Lower leg skin (tissue), 4 donors: ENCODE data around the gene MTA2. TPM values are rescaled to one million over a fixed set of nuclear protein-coding genes. Genes with fewer than 3 reads are reported as not detected.
"Not testable (repeated sequence)": the region's sequence is repeated elsewhere in the genome, so short reads cannot be mapped to it uniquely, and the experiment has no call there.

Source experiments
- DNase-seq, 2 donors: peaks; one replicate each; pipeline ENCODE4 v3.0.0-alpha.2; 2019; ENCODE audit warnings: low spot score in 2 of 2
- H3K4me3 ChIP-seq: fragments of 200-600 bp; sonication (generic); 2 replicates; pipeline ENCODE4 v1.5.1; 2017; ENCODE audit warnings: mild to moderate bottlenecking, low read depth; ENCODE audit not compliant: poor library complexity, severe bottlenecking
- POLR2A ChIP-seq, 2 donors: fragments of 450-650 bp; IDR thresholded peaks; one replicate each; pipeline ENCODE4 v1.6.1; 2016 to 2017; ENCODE audit warnings: antibody characterized with exemption in 2 of 2, mild to moderate bottlenecking in 1 of 2, moderate library complexity in 1 of 2
- WGBS, 2 donors: methylation state at CpG; one replicate each; pipeline ENCODE4 v1.1.5; 2018; 5-methylcytosine and 5-hydroxymethylcytosine counted together
- intact Hi-C: fragments of 100-400 bp; cut with DNase I; formaldehyde crosslinking; loops from one replicate; pipeline ENCODE4 v1.15.0; 2023; ENCODE audit warnings: low total_unique reads
- total RNA-seq, 4 donors: library from RNA; depleted of rRNA; stranded (reverse); fragments of >200 nt; gene quantifications; one replicate each; pipeline ENCODE4 v1.1.0, GENCODE V29; 2016
- TF ChIP-seq, protein P1 (sequence below), 3 donors: fragments of 450-650 bp; IDR thresholded peaks; one replicate each; pipeline ENCODE4 v1.5.1; 2016; ENCODE audit warnings: antibody characterized with exemption in 3 of 3, mild to moderate bottlenecking in 3 of 3, moderate library complexity in 2 of 3

Gene MTA2
- total RNA-seq, 4 donors from 2014 or later, result 91.3 to 139 (median 98.3) TPM

GRCh38 chr11:62569611-62570010 lies 32.1 kb downstream of the MTA2 start:
- 76 to 80% methylated on average over 1 of the region's 1 CpG for WGBS, 2 donors
- TF ChIP-seq, protein P1, sequence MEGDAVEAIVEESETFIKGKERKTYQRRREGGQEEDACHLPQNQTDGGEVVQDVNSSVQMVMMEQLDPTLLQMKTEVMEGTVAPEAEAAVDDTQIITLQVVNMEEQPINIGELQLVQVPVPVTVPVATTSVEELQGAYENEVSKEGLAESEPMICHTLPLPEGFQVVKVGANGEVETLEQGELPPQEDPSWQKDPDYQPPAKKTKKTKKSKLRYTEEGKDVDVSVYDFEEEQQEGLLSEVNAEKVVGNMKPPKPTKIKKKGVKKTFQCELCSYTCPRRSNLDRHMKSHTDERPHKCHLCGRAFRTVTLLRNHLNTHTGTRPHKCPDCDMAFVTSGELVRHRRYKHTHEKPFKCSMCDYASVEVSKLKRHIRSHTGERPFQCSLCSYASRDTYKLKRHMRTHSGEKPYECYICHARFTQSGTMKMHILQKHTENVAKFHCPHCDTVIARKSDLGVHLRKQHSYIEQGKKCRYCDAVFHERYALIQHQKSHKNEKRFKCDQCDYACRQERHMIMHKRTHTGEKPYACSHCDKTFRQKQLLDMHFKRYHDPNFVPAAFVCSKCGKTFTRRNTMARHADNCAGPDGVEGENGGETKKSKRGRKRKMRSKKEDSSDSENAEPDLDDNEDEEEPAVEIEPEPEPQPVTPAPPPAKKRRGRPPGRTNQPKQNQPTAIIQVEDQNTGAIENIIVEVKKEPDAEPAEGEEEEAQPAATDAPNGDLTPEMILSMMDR (IDR thresholded peaks at IDR 0.05), result no peak
- no peak for TF ChIP-seq POLR2A (IDR thresholded peaks at IDR 0.05)
- intact Hi-C loops, result no loop called here

DNA sequence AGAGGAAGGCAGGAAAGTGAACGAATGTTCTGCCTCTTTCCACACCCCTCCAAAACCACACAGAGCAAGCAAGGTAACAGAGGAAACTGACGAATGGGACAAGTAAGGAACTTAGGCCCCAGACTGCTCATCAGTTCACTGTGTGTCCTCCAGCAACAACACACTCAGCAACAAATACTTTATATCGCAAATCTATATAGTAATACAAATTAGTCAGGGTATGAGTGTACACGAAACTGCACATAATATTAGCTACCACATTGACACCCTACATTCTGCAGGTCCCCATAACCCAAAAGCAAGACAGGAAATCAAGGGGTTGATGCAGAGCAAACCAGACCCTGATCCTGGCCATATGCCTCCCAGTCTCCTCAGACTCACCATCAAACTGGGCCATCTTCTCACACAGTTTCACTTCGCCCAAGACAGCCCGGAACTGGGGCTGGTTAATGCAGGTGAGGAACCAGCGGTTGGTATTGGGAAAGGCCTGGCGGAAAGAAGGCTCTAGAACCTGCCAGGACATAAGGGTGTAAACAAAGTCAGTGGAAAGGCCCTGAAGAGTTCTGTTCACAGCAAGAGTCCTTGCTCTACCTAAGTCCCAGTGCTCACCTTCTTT lies 34.5 kb downstream of the MTA2 start:
- TF ChIP-seq, protein P1 (IDR thresholded peaks at IDR 0.05), result no peak
- no peak overlapping the region for H3K4me3 ChIP-seq
- 80 to 86% methylated on average over 8 of the region's 8 CpGs for WGBS, 2 donors
- DNase-seq, result no peak
- intact Hi-C loops, result no loop called here

More at GRCh38 chr11:62569611-62570010, 32.1 kb downstream of the MTA2 start:
- DNase-seq, result no peak
- H3K4me3 ChIP-seq, result no peak overlapping the region

GRCh38 chr11:62566247-62566646 lies 35.4 kb downstream of the MTA2 start:
- WGBS, 2 donors, result 93 to 94% methylated on average over 8 of the region's 8 CpGs

DNA sequence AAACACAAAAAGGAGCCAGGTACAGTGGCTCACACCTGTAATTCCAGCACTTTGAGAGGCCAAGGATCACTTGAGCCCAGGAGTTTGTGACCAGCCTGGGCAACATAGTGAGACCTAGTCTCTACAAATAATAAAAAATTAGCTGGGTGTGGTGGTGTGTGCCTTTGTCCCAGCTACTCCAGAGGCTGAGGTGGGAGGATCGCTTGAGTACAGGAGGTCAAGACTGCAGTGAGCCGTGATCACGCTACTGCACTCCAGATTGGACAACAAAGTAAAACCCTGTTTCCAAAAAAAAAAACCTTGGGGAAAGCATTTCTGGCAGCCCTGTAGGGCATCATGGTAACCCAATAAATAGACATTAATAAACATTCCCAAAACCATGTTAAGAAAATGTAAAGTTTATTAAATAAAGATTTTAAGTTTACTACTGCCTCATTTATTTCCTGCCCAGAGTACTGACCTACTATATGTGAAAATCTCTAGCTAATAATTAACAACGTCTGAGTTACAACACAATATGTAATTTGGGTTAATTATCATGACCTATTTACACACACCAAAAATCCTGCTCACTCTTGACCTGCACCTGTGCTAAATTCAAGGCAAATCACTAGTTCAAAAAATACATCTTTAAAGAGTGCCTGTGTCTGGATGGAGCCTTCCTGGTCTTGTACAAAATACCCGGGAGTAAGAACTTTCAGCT lies 36.4 kb downstream of the MTA2 start:
- 61 to 65% methylated on average over 5 of the region's 5 CpGs for WGBS, 2 donors
- TF ChIP-seq, protein P1 (IDR thresholded peaks at IDR 0.05), result no peak
- no peak for TF ChIP-seq POLR2A (IDR thresholded peaks at IDR 0.05)
- no peak overlapping the region for H3K4me3 ChIP-seq
- DNase-seq, result no peak
- intact Hi-C loops, result no loop called here

More at GRCh38 chr11:62566247-62566646, 35.4 kb downstream of the MTA2 start:
- no peak overlapping the region for H3K4me3 ChIP-seq
- intact Hi-C loops, result no loop called here
- no peak for DNase-seq
- TF ChIP-seq, protein P1 (IDR thresholded peaks at IDR 0.05), result no peak
- TF ChIP-seq POLR2A (IDR thresholded peaks at IDR 0.05), result no peak

- intact Hi-C loops, DNase-seq, H3K4me3 ChIP-seq: not testable (repeated sequence)
- 77 to 82% methylated on average over 3 of the region's 3 CpGs for WGBS, 2 donors
These were observed 39.9 kb downstream of the MTA2 start for GRCh38 chr11:62561677-62562230.

- 9 to 29% methylated on average over 2 of the region's 2 CpGs for WGBS, 2 donors
- H3K4me3 ChIP-seq, result no peak overlapping the region
- intact Hi-C loops, result no loop called here
These were observed 41.0 kb downstream of the MTA2 start for GRCh38 chr11:62560566-62561103.

GRCh38 chr11:62559626-62560025 lies 42.0 kb downstream of the MTA2 start:
- intact Hi-C loops, H3K4me3 ChIP-seq: not testable (repeated sequence)
- 57 to 89% methylated on average over 5 of the region's 5 CpGs for WGBS, 2 donors
- DNase-seq, result peak in 1 of 2 donors; percentile 83

More at GRCh38 chr11:62560566-62561103, 41.0 kb downstream of the MTA2 start:
- TF ChIP-seq, protein P1 (IDR thresholded peaks at IDR 0.05), result peak in 1 of 3 donors; percentile 80
- no peak for TF ChIP-seq POLR2A (IDR thresholded peaks at IDR 0.05)
- DNase-seq, result peak; percentile 95 to 97
